Chondrocyte (in vitro differentiated cells): ENCODE results near the gene PDE2A. TPM values are rescaled to one million over a fixed set of nuclear protein-coding genes. Genes with fewer than 3 reads are reported as not detected.

Experiments
- DNase-seq: peaks from one replicate; pipeline ENCODE4 v3.0.0; 2021; ENCODE audit warnings: mixed read lengths, low spot score
- H3K27ac Mint-ChIP-seq: one replicate; pipeline ENCODE4 v1.8.0; 2021; ENCODE audit warnings: mild to moderate bottlenecking, moderate library complexity, mixed read lengths; ENCODE audit not compliant: unreplicated experiment
- H3K27me3 Mint-ChIP-seq: 2 replicates; pipeline ENCODE4 v1.8.0; 2021; ENCODE audit warnings: low read depth, mixed read lengths
- H3K36me3 Mint-ChIP-seq: 2 replicates; pipeline ENCODE4 v1.8.0; 2021; ENCODE audit warnings: low read depth, mixed read lengths
- H3K4me1 Mint-ChIP-seq: 2 replicates; pipeline ENCODE4 v1.8.0; 2021; ENCODE audit warnings: low read depth, mild to moderate bottlenecking, mixed read lengths
- H3K4me3 Mint-ChIP-seq: one replicate; pipeline ENCODE4 v1.8.0; 2021; ENCODE audit warnings: mild to moderate bottlenecking, moderate library complexity, mixed read lengths; ENCODE audit not compliant: unreplicated experiment
- H3K9me3 Mint-ChIP-seq: 2 replicates; pipeline ENCODE4 v1.8.0; 2021; ENCODE audit warnings: low read depth, mixed read lengths
- total RNA-seq: library from RNA; stranded (reverse); gene quantifications from 3 replicates; pipeline ENCODE4 v1.2.1, GENCODE V29; 2021
- TF ChIP-seq, protein P1 (sequence below): fragments of 200-600 bp; sonication (generic); IDR thresholded peaks from 2 replicates; pipeline ENCODE4 v1.5.0; 2021; ENCODE audit warnings: antibody characterized with exemption, mild to moderate bottlenecking, moderate library complexity

The PDE2A gene
- total RNA-seq, 1 donor from 2014 or later: not detected

DNA sequence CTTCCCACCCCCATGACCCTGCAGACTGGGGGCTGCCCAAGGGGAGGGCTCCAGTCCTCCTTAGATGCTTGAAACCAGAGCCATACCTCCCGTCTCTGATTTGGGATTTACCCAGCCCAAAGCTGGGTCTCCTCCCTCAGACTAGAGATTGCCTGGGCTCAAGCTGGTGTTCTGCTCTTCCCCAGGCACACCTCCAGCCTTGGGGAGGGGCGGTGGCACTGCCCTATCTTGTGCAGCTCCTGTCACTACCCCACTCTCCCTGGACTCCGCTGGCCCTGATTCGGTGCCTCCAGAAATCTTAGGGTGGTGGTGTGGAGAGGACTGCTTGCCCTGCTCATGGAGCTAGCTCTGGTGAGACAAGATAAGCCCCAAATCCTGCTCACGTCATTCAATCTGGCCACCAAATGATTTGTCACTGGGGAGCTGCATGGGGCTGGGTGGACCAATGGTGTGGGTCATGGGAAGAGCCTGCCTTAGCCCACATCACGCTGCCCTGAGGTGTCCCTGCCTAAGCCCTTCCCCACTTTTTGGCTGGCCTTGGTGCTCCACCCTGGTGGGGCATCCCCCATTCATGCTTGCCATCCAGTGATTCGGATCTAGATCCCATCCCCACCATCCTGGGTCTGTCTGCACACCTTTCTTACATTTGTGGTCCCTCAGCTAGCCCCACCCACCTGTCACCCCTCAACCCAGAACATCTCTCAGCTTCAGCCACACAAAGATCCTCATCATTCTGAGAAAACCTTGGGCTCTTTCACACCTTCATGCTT lies 87.7 kb downstream of the PDE2A start:
- TF ChIP-seq, protein P1, sequence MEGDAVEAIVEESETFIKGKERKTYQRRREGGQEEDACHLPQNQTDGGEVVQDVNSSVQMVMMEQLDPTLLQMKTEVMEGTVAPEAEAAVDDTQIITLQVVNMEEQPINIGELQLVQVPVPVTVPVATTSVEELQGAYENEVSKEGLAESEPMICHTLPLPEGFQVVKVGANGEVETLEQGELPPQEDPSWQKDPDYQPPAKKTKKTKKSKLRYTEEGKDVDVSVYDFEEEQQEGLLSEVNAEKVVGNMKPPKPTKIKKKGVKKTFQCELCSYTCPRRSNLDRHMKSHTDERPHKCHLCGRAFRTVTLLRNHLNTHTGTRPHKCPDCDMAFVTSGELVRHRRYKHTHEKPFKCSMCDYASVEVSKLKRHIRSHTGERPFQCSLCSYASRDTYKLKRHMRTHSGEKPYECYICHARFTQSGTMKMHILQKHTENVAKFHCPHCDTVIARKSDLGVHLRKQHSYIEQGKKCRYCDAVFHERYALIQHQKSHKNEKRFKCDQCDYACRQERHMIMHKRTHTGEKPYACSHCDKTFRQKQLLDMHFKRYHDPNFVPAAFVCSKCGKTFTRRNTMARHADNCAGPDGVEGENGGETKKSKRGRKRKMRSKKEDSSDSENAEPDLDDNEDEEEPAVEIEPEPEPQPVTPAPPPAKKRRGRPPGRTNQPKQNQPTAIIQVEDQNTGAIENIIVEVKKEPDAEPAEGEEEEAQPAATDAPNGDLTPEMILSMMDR: no peak
- H3K27ac Mint-ChIP-seq: no peak overlapping the region
- peaks cover 19% of the 10 kb centered on the region for H3K4me1 Mint-ChIP-seq
- DNase-seq: peak; percentile 47
- H3K36me3 Mint-ChIP-seq: peaks cover 3% of the 10 kb centered on the region
- H3K9me3 Mint-ChIP-seq: no peaks in the 10 kb centered on the region
- H3K4me3 Mint-ChIP-seq: no peak overlapping the region
- peaks cover 79% of the 10 kb centered on the region for H3K27me3 Mint-ChIP-seq

DNA sequence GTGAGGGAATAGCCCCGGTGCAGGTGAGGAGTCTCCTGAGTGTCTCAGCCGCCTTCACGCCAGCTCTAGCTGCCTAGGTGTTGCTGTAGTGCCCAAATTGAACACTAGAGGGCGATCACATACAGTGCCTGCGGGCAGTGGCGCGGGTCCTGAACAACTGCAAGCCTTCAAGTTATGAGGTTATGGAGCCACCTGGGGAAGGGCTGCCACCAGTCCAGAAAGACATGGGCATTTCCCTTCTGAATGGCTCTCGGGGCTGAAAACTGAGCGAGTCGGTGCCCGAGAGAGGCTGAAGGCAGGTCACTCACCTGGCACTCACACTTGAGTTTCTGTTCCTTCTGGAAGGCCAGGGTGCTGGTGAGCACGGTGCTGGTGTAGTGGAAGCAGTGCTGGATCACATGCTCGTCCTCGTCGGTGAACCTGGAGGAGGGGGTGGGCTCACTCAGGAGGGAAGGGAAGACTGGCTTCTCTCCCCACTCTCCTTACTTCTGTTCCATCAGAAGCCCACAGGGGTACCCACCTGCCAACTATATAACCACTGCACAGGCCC lies 88.4 kb downstream of the PDE2A start:
- TF ChIP-seq, protein P1: peak; percentile 95
- Mint-ChIP-seq H3K4me1 (peaks cover 19% of the 10 kb centered on the region), H3K27ac (no peak overlapping the region), H3K4me3 (no peak overlapping the region), H3K9me3 (no peaks in the 10 kb centered on the region), H3K27me3 (peaks cover 77% of the 10 kb centered on the region), H3K36me3 (peaks cover 3% of the 10 kb centered on the region)
- DNase-seq: peak; percentile 43

DNA sequence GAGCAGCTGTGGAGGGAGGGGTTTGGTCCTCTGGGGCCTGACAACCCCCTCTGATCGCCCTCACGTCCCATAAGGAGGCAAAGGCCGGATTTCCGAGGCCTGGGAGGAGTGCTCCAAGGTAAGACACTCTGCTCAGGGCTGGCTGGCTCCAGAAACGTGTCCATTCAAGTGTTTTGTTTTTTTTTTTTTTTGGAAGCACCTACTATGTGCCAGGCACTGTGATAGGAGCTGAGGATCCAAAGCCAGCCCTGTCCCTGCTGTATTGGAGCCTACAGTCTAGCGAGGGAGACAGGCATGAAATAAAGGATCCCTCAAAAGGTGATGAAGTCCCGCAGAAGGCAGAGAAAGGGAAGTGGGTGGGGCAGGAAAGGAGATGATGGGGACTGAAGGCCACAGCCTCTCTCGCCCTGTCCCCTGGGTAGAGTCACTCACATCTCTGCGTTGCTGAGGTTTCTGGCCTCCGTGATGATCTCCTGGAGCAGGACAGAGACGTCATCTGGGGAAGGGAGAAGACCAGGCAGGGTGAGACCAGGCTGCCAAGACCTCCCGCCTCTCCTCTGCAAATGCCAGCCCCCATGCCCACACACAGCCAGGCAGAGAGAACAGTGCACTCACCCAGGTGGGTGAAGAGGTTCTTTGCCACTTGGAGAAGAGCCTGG lies 89.2 kb downstream of the PDE2A start:
- TF ChIP-seq, protein P1: no peak
- H3K9me3 Mint-ChIP-seq: no peaks in the 10 kb centered on the region
- H3K27me3 Mint-ChIP-seq: peaks cover 79% of the 10 kb centered on the region
- peaks cover 15% of the 10 kb centered on the region for H3K4me1 Mint-ChIP-seq
- H3K27ac Mint-ChIP-seq: no peak overlapping the region
- peak overlapping the region; percentile 45 for H3K4me3 Mint-ChIP-seq
- H3K36me3 Mint-ChIP-seq: peaks cover 3% of the 10 kb centered on the region
- peak; percentile 61 for DNase-seq

DNA sequence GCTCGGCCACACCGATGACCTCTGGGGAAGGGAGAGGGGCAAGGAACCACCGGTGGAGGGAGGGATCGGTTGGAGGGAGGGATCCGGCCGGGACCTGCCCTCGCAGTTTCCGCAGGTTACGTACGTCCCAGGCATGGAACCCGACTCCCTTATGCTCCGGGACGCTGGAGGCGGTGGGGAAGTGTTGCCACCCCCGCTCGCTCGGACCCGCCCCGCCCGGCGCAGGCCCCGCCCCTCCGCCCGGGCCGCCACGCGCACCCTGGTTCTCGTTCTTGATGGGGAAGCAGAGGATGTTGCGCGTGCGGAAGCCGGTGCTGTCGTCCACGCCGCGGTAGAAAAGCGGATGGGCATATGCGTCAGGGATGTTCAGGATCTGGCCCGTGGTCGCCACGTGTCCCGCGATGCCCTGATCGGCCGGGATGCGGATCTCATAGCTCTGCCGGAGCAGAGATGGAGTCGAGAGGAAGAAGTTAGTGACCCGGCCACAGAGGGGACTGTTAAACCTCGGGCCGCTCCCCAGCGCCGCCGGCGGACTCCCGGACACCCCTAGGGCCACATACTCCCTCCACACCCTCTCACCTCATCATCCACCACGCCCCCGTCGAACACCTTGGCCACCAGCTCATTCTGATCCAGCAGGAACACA lies 89.8 kb downstream of the PDE2A start:
- TF ChIP-seq, protein P1: no peak
- Mint-ChIP-seq H3K9me3 (no peaks in the 10 kb centered on the region), H3K27ac (no peak overlapping the region), H3K4me3 (peak overlapping the region; percentile 45), H3K27me3 (peaks cover 73% of the 10 kb centered on the region), H3K36me3 (peaks cover 3% of the 10 kb centered on the region), H3K4me1 (peaks cover 9% of the 10 kb centered on the region)
- peak; percentile 89 for DNase-seq
